ENCODE data around the gene SP140. TPM values are rescaled to one million over a fixed set of nuclear protein-coding genes. Genes with fewer than 3 reads are reported as not detected.

SP140 gene
- total and polyA plus RNA-seq, 2 of the 8 experiments (the other 6 are each of a cell fraction or from before 2014, with no cell fraction given): 0.23 to 1.3 TPM

GRCh38 chr2:230219419-230220331 is 5.9 kb upstream of the SP140 start, which contains the start of gene SP110 (continued):
- TF ChIP-seq RBBP5 (IDR thresholded peaks at IDR 0.05; ENCODE audit: borderline replicate concordance, low read depth, low read length) (no peak), TBP (IDR thresholded peaks at IDR 0.05; ENCODE audit: low read depth, low read length) (0 out of 2 replicates have a peak, but pooled peaks have one; percentile 42), RAD21 (IDR thresholded peaks at IDR 0.05 in 1 of 2, conservative IDR thresholded peaks at IDR 0.05 in 1 of 2; ENCODE audit: low read depth in 2 of 2, low read length in 2 of 2) (peak; percentile 6 to 7; a peak in 1 of 4 replicates), SP1 (IDR thresholded peaks at IDR 0.05; ENCODE audit: low read depth, low read length) (no peak), RFX5 (IDR thresholded peaks at IDR 0.05; ENCODE audit: borderline replicate concordance, low read depth, low read length) (no peak), PHF8 (conservative IDR thresholded peaks at IDR 0.05; ENCODE audit: low read depth, low read length) (no peak), NANOG (IDR thresholded peaks at IDR 0.05; ENCODE audit: insufficient read depth, low read depth, low read length, poor library complexity, severe bottlenecking) (no peak), TAF1 (IDR thresholded peaks at IDR 0.05; ENCODE audit: low read depth, low read length) (peak; percentile 61), CTBP2 (IDR thresholded peaks at IDR 0.05; ENCODE audit: borderline replicate concordance, insufficient read depth, insufficient read length, low read length) (no peak), RNF2 (IDR thresholded peaks at IDR 0.05; ENCODE audit: borderline replicate concordance, low read depth, low read length, missing control alignments, poor library complexity, severe bottlenecking) (no peak), SUZ12 (IDR thresholded peaks at IDR 0.05; ENCODE audit: low read length) (no peak), ZNF274 (IDR thresholded peaks at IDR 0.05; ENCODE audit: borderline replicate concordance, extremely low read depth, low read length) (no peak), CEBPB (IDR thresholded peaks at IDR 0.05; ENCODE audit: low read depth, low read length) (no peak), CBX8 (IDR thresholded peaks at IDR 0.05; ENCODE audit: borderline replicate concordance, low read depth, low read length) (no peak), YY1 (IDR thresholded peaks at IDR 0.05; ENCODE audit: low read depth, low read length) (no peak), BCL11A (IDR thresholded peaks at IDR 0.05; ENCODE audit: low read depth in 2 of 2, low read length in 2 of 2) (no peak), JUN (IDR thresholded peaks at IDR 0.05; ENCODE audit: low read depth, low read length) (no peak), POU5F1 (IDR thresholded peaks at IDR 0.05; ENCODE audit: low read depth, low read length) (no peak), HDAC6 (IDR thresholded peaks at IDR 0.05; ENCODE audit: low read depth, low read length) (no peak), TAF7 (optimal IDR thresholded peaks at IDR 0.05; ENCODE audit: borderline replicate concordance, low read depth, low read length) (no peak), ASH2L (IDR thresholded peaks at IDR 0.05; ENCODE audit: low read length) (no peak), JUND (IDR thresholded peaks at IDR 0.05; ENCODE audit: low read length) (no peak)
- TF ChIP-seq, protein P1, sequence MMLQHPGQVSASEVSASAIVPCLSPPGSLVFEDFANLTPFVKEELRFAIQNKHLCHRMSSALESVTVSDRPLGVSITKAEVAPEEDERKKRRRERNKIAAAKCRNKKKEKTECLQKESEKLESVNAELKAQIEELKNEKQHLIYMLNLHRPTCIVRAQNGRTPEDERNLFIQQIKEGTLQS (IDR thresholded peaks at IDR 0.05; ENCODE audit: insufficient read depth, low read depth, low read length): no peak
